HG02852 (cell line): ENCODE results near the gene AUTS2.
A peak's percentile ranks its signal among the peaks of the same experiment; 100 is the strongest.

Source experiments
- ATAC-seq: cut with Tn5 transposase; IDR thresholded peaks from one replicate; pipeline ENCODE4 v1.9.1; 2021; ENCODE audit warnings: mild to moderate bottlenecking, moderate library complexity; ENCODE audit not compliant: unreplicated experiment

Gene AUTS2

DNA sequence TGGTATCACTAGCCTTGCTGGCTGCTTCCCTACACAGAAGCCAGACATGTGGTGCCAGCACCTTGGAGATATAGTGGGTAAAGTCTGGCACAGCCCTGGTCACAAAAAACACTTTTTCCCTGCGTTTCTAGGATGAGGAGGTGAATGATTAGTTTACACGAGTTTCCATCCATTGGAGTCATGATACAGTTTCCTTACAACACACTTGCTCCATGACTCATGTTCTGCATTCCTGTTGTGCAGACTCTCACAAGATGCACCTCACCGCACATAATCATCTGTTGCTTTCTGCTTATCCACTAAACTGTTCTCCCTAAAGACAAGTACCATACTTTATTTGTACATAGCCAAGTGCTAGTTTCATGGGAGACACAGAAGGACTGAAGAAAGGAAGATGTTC lies 786.6 kb downstream of the AUTS2 start:
- no peak for ATAC-seq

GRCh38 chr7:70387217-70387616 lies 788.9 kb downstream of the AUTS2 start:
- no peak for ATAC-seq

DNA sequence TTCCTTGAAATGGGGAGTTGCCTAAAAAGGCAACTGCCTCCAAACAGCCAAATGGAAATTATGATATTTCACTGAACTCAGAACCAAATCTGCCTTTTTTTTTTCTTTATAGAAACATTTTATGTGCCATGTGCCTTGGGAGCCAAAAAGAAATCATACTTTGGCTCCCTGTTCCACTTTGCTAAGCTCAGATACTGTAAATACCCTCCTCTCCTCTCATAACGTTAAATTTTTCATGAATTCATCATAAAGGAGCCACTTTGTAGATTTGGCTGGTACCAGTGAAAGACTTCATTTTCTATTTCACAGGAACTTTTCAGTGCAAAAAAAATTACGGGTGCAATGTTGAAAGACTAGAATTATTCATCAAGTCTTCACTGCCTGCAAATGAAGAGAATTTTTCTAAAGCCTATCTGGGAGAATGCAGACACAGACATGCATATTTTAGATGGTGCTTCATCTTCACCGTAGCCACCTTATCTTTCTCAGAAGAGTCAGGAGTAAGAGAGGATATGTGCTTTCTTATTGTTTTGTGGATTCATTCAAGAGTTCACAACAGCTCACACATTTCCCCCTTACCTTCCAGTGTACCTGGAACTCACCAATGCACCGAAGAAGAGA lies 791.4 kb downstream of the AUTS2 start:
- no peak for ATAC-seq

DNA sequence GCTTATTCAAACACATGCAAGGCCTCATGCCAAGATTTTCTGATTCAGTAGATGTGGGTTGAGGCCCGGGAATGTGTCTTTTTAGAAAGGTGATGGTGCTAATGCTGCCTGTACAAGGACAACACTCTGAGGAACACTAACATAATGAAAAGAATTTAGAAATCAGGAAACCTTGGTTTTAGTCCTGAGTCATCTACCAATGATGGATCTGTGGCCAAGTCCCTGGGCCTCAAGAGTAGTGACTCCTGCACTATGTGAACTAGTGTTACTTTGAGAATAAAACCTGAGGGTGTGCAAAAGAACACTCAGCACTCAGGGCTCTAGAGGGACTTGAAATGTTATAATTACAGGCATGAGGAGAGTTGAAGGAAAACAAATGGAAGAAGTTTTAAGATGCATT lies 792.0 kb downstream of the AUTS2 start:
- ATAC-seq = no peak

- ATAC-seq = no peak
Measured at GRCh38 chr7:70392256-70392876, 794.1 kb downstream of the AUTS2 start.

DNA sequence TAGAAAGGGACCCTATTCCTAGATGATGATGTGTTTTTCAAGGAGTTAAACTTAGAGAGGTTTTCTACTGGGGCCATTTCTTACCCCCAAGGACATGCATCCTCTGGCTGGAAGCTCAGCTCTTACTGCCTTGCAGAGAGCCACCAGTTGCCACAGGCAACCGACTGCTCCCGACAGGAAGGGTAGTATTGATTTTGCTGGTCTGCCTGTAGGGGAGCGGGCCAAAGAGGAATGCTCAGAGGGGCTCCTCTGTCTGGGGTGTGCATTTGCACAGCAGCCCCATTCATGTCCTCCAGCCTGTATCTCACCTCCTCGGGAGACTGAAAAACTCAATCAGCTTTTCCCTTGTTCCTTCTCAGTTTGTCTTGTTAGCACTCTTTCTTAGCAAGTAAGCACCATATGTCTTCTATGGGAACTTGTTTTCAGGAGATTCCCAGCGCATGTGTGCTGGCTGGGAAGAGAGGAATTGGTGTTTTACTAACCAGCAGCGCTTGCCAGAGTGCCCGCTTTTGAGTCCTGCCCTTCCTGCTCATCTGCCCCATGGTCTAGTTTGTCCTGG lies 794.7 kb downstream of the AUTS2 start:
- no peak for ATAC-seq

- ATAC-seq = no peak
Measured at GRCh38 chr7:70393956-70394355, 795.7 kb downstream of the AUTS2 start.

DNA sequence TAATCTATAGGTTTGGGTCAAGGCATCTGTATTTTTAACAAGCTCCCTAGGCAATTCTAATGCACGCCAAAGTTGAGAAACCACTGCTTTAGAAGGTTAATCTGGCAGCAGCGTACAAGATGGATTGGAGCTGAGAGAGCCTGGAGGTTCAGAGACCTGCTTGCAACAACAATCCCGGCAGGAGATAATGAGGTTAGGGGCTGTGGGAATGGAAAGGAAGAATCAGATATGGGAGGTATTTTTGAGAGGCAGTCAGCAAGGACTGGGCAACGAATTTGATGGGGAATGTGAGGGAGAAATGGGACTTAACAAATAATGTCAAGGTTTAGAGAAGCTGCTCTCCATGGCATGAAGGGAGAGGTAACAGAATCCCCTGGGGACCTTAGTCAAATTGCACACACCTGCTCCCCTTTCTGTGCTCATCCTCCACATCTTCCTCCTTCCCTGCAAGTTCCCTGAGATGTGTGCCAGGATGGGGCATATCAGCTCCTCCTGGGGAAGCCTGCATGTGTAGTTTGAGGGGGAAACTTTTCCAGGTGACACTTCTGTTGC lies 802.6 kb downstream of the AUTS2 start:
- ATAC-seq = no peak

GRCh38 chr7:70402069-70402468 lies 803.8 kb downstream of the AUTS2 start:
- ATAC-seq = no peak

DNA sequence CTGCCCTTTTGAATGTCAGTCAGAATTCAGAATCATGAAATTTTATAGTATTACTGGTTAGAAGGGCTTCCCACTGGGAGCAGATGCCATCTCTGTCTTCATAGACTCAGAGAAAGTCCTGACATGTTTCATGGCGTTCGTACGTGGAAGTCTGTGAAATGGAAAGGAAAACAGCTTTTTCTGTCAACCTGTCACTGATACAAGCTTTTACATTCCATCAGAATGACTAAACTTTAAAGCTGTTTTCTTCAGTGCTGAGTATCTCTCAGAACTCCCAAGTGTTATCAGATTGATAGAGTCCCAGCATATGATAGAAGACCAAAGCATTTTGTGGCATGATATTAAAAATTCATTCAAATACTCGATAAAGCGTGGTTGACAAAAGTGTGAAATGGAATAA lies 807.0 kb downstream of the AUTS2 start:
- ATAC-seq = no peak

DNA sequence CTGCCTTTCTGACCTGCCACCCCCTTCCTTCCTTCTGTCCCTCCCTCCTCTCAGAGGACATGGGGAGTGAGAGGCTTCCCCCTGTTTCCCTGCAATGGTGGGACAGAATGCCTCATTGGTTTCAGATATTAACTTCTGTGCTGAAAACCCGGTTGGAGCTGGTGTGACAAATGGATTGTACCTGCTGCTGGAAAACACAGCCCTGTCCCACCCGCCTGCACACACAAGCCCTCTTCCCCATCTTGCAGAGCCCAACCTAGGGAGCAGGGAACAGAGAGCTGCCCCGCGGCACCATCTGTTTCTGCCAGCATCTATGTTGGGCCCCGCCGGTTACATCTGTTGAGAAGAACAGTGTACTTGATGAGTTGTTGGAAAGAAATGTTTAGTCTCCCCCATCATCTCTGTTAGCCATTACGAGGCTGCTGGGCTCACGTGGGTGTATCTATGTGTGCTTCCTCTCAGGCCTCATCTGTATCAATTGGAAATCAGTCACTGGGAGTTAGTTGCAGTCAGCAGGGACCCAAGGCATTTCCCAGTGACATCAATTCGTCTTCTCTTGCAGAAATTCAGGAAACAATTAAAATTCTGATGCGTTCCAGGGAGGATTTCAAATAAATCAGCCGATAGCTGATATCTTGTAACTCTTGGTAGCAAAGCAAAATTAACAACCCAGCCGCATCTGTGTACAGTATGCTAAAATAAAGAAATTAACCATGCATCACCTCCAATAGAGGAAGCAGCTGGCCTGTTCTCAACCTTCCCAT lies 808.1 kb downstream of the AUTS2 start:
- no peak for ATAC-seq

DNA sequence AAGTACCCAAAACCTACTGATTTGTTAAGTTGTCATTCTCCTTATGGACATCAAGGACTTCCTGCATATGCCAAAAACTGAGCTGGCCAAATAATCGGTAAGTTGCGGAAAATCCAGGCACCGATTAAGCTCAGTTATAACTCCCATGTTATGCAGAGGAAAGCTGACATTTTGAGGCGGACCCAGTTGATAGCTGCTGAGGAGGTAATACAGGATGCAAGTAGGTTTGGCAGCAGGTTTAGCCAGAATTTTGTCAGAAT lies 808.6 kb downstream of the AUTS2 start:
- no peak for ATAC-seq

GRCh38 chr7:70408477-70408876 lies 810.2 kb downstream of the AUTS2 start:
- ATAC-seq = peak; percentile 42

GRCh38 chr7:70408891-70409290 lies 810.6 kb downstream of the AUTS2 start:
- ATAC-seq = no peak

DNA sequence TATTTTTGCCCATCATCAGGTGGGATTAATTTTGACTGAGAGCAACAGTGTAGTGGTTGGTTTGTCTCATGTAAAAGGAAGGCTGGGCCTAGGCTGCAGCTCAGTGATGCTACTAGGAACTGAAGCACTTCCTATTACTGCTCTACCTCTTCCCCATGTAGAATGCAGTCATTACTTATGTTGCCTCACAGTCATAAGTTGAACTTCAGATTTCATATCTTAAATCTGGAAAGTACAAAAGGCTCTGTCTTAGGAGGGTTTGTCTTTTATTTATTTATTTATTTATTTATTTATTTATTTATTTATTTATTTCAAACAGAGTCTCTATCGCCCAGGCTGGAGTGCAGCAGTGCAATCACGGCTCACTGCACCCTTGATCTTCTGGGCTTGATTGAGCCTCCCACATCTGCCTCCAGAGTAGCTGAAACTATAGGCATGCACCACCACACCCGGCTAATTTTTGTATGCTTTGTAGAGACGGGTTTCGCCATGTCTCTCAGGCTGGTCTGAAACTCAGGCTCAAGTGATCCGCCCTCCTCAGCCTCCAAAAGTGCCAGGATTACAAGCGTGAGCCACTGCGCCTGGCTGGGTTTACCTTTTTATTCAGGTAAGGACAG lies 812.0 kb downstream of the AUTS2 start:
- peak; percentile 61 for ATAC-seq

- no peak for ATAC-seq
Measured at GRCh38 chr7:70414368-70414767, 816.1 kb downstream of the AUTS2 start.

DNA sequence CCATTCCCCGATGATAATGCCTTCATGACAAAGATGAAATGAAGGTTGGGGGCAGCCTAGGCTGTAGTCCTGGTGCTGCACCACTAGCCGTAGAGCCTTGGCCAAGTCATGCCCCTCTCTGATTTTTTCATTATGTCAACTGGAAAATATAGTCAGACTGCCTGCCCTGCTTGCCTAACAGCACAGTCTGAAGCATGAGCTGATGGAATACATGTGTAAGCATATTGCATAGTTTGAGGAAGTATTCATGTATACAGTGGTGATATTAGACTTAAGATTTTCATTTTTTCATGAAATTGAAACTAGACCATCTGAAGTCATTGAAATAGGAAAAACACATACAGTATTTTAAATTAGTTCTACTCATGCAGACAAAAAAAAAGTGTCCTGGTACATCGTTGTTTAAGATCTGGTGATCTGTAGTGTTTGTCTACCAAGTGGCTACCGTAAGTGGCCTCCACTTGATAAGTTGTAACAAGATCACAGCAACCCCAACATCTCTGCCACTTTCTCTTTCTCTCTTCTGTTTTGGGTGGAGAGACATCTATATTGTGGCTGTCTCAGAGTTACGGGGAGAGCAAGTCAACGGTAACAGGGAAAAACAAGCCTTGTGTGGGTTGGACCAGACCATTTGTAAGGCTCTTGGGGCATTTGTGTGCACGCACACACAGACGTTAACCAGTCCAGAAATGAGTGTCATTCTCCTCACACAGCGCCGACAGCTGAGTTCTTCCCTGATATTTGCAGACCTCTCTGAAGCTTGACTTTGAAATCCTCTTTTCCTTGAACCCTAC lies 817.1 kb downstream of the AUTS2 start:
- ATAC-seq = peak; percentile 74

GRCh38 chr7:70416347-70416985 lies 818.2 kb downstream of the AUTS2 start:
- no peak for ATAC-seq

DNA sequence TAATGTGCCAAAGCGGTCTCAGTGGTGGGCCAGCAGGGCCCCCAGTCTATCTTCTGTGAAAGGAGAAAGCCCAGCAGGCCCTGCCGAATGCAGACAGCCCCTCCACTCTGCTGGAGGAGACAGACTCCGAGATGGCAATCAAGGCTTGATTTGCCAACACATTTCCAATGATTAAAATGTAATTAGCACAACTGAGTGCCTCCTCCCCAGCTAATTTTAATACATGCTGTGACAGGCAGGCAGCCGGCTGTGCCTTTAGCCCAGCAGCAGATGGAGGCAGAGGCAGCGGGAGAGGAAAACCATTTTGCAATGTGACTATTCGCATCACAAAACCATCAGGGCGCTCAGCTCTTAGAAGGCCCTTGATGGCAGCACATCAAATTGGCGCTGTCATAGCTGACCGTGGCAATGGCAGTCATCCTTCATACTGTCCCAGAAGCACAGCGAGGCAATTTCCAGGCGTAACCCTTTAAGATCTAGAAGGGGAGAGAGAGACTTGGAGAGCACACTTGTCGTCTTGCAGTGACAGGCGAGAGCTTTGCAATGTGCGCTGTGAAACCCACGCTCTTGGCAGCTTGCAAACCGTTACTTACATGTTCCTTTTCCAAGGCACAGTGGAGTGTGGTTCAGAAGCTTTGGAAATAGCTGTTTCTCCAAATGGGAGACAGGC lies 818.8 kb downstream of the AUTS2 start:
- no peak for ATAC-seq
